Dedifferentiated amniotic fluid mesenchymal stem cell (primary cell): ENCODE measurements around the gene STXBP4.

Experiments
- DNase-seq: peaks from one replicate; pipeline ENCODE4 v3.0.0-alpha.2; 2016; ENCODE audit errors: extremely low spot score

STXBP4 gene

GRCh38 chr17:54971147-54971546 is 2.6 kb downstream of the STXBP4 start:
- no peak for DNase-seq

GRCh38 chr17:54971901-54972300 is 3.3 kb downstream of the STXBP4 start:
- DNase-seq, result no peak

GRCh38 chr17:54972406-54973138 is 4.0 kb downstream of the STXBP4 start:
- DNase-seq, result no peak

- DNase-seq, result no peak
These were observed 6.2 kb downstream of the STXBP4 start for GRCh38 chr17:54974759-54975158.

GRCh38 chr17:54976316-54976715 is 7.8 kb downstream of the STXBP4 start:
- no peak for DNase-seq

- DNase-seq, result no peak
These were observed 9.2 kb downstream of the STXBP4 start for GRCh38 chr17:54977744-54978143.

GRCh38 chr17:54979657-54980056 is 11.1 kb downstream of the STXBP4 start:
- DNase-seq, result no peak

- DNase-seq, result no peak
These were observed 11.8 kb downstream of the STXBP4 start for GRCh38 chr17:54980375-54980774.

GRCh38 chr17:54982399-54982798 is 13.8 kb downstream of the STXBP4 start:
- DNase-seq, result no peak

- no peak for DNase-seq
These were observed 14.7 kb downstream of the STXBP4 start for GRCh38 chr17:54983260-54983659.

GRCh38 chr17:54985476-54985875 is 16.9 kb downstream of the STXBP4 start:
- DNase-seq, result no peak

GRCh38 chr17:54990118-54990517 is 21.6 kb downstream of the STXBP4 start:
- no peak for DNase-seq

- DNase-seq, result no peak
These were observed 23.0 kb downstream of the STXBP4 start for GRCh38 chr17:54991567-54991966.

- DNase-seq, result peak; percentile 37
These were observed 24.5 kb downstream of the STXBP4 start for GRCh38 chr17:54992797-54993639.

GRCh38 chr17:54996441-54996840 is 27.9 kb downstream of the STXBP4 start:
- DNase-seq, result no peak

GRCh38 chr17:55002458-55002857 is 33.9 kb downstream of the STXBP4 start:
- DNase-seq, result no peak

GRCh38 chr17:55004484-55004883 is 35.9 kb downstream of the STXBP4 start:
- DNase-seq, result no peak

- DNase-seq, result no peak
These were observed 37.0 kb downstream of the STXBP4 start for GRCh38 chr17:55005520-55005919.

- DNase-seq, result no peak
These were observed 55.1 kb downstream of the STXBP4 start for GRCh38 chr17:55023626-55024025.

GRCh38 chr17:55037828-55038227 is 69.3 kb downstream of the STXBP4 start:
- no peak for DNase-seq

GRCh38 chr17:55038291-55038690 is 69.7 kb downstream of the STXBP4 start:
- DNase-seq, result no peak

GRCh38 chr17:55040611-55041010 is 72.0 kb downstream of the STXBP4 start:
- no peak for DNase-seq

- no peak for DNase-seq
These were observed 85.3 kb downstream of the STXBP4 start for GRCh38 chr17:55053855-55054254.
